Thyroid gland (tissue), 4 donors: ENCODE results near the gene EXOC3. TPM values are rescaled to one million over a fixed set of nuclear protein-coding genes. Genes with fewer than 3 reads are reported as not detected.

Experiments used
- DNase-seq, 2 donors: peaks; one replicate each; pipeline ENCODE4 v3.0.0-alpha.2; 2019
- H3K27ac ChIP-seq, 3 donors: fragments of 200-600 bp; sonication (generic); 1 replicate in 2 of 3; 2 replicates in 1 of 3; pipeline ENCODE4 v1.5.1; 2016 to 2019; ENCODE audit warnings: mild to moderate bottlenecking in 1 of 3, moderate library complexity in 1 of 3
- H3K27me3 ChIP-seq: fragments of 200-600 bp; sonication (generic); one replicate; pipeline ENCODE4 v1.5.1; 2019
- H3K36me3 ChIP-seq, 2 donors: fragments of 200-600 bp; sonication (generic); one replicate each; pipeline ENCODE4 v1.5.1; 2016 to 2019
- H3K4me1 ChIP-seq, 2 donors: fragments of 200-600 bp; sonication (generic); one replicate each; pipeline ENCODE4 v1.5.1; 2017 to 2019
- H3K4me3 ChIP-seq, 3 donors: fragments of 200-600 bp; sonication (generic); replicated peaks in 1 of 3; 1 replicate in 2 of 3; 2 replicates in 1 of 3; pipeline ENCODE4 v1.5.1; 2016; ENCODE audit warnings: mild to moderate bottlenecking in 1 of 3
- H3K9me3 ChIP-seq: fragments of 200-600 bp; sonication (generic); one replicate; pipeline ENCODE4 v1.5.1; 2017
- POLR2A ChIP-seq, 2 donors: fragments of 450-650 bp; IDR thresholded peaks; one replicate each; pipeline ENCODE4 v1.6.1; 2017; ENCODE audit warnings: antibody characterized with exemption in 2 of 2, mild to moderate bottlenecking in 2 of 2, moderate library complexity in 1 of 2
- WGBS, 2 donors: methylation state at CpG; one replicate each; pipeline ENCODE4 v1.1.5; 2017; 5-methylcytosine and 5-hydroxymethylcytosine counted together
- intact Hi-C: fragments of 100-400 bp; cut with DNase I; formaldehyde crosslinking; loops from one replicate; pipeline ENCODE4 v1.15.1; 2023
- total RNA-seq, 4 donors: library from RNA; depleted of rRNA; stranded (reverse); fragments of >200 nt; gene quantifications; one replicate each; pipeline ENCODE4 v1.2.3, GENCODE V29; 2016
- TF ChIP-seq, protein P1 (sequence below), 6 experiments: fragments of 200-600 bp in 3 of 6; fragments of 450-650 bp in 3 of 6; sonication (generic) in 3 of 6; IDR thresholded peaks; one replicate each; pipeline ENCODE4 v1.5.1; 2016 to 2019; ENCODE audit warnings: antibody characterized with exemption in 6 of 6, mild to moderate bottlenecking in 2 of 6, inconsistent platforms in 1 of 6, moderate library complexity in 1 of 6

The EXOC3 gene
- total RNA-seq, 4 donors from 2014 or later = 39.7 to 49.6 (median 45.0) TPM

DNA sequence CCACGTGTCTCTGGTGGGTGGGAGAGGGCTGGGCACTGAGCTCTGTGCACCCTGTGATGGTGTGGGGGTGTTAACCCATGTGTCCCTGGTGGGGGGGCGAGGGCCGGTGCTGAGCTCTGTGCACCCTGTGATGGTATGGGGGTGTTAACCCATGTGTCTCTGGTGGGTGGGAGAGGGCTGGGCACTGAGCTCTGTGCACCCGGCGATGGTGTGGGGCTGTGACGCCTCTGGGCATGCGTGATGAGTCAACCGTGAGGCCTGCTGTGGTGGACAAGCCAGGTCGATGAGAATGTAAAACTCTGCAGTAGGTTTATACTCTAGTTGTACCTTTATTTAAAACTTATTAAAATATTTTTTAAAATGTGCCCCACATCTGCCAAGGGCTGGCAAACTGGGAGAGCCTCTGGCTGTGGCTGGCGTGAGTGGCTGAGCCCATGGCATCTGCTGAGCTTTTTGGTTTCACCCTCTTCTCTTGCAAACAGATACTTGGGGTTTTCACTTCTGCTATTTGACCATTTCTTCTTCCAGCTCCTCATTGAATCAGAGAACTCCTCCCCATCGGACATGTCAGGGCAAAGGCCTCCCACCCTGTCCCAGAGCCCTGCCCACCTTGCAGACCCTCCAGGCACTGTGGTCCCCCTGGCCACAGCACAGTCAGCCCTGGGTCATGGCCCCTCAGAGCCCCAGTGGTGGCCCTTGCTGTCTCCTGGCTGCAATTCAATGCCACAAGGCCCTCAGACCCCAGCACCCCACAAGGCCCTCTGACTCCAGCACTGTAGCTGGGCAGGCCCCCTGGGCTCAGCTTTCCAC, 18.5 kb upstream of the EXOC3 start:
- Histone ChIP-seq H3K4me1 (no peaks in the 10 kb centered on the region), H3K9me3 (no peaks in the 10 kb centered on the region), H3K27ac (no peak overlapping the region), H3K27me3 (no peaks in the 10 kb centered on the region), H3K4me3 (no peak overlapping the region), H3K36me3 (no peaks in the 10 kb centered on the region)
- intact Hi-C loops = no loop called here
- no peak for TF ChIP-seq POLR2A (IDR thresholded peaks at IDR 0.05)
- TF ChIP-seq, protein P1, sequence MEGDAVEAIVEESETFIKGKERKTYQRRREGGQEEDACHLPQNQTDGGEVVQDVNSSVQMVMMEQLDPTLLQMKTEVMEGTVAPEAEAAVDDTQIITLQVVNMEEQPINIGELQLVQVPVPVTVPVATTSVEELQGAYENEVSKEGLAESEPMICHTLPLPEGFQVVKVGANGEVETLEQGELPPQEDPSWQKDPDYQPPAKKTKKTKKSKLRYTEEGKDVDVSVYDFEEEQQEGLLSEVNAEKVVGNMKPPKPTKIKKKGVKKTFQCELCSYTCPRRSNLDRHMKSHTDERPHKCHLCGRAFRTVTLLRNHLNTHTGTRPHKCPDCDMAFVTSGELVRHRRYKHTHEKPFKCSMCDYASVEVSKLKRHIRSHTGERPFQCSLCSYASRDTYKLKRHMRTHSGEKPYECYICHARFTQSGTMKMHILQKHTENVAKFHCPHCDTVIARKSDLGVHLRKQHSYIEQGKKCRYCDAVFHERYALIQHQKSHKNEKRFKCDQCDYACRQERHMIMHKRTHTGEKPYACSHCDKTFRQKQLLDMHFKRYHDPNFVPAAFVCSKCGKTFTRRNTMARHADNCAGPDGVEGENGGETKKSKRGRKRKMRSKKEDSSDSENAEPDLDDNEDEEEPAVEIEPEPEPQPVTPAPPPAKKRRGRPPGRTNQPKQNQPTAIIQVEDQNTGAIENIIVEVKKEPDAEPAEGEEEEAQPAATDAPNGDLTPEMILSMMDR (IDR thresholded peaks at IDR 0.05) = no peak
- DNase-seq = no peak
- WGBS, 2 donors = 78 to 82% methylated on average over 9 to 10 of the region's 11 CpGs

DNA sequence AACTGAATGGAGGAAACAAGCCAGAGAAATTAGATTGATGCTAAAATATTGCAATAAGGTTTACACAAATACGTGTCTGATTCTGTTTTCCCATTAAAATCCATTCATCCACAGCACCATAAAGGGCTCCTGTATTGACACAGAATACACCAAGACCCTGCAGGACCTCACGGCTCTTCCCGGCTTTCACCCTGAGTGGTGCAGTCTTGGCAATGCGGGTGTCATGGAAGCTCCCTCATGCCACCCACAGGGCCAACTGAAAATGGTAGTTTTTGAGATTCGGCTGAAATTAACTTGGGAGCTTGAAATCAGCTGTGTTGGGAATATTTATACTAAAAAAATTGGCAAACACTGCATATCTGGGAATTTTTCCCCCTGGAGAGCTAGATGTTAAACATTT, 17.3 kb upstream of the EXOC3 start:
- H3K4me3 ChIP-seq = no peak overlapping the region
- no peak for TF ChIP-seq POLR2A (IDR thresholded peaks at IDR 0.05)
- TF ChIP-seq, protein P1 (IDR thresholded peaks at IDR 0.05) = peak in 1 of 6 experiments; percentile 11
- no peaks in the 10 kb centered on the region for H3K36me3 ChIP-seq
- intact Hi-C loops = no loop called here
- H3K4me1 ChIP-seq = no peaks in the 10 kb centered on the region
- no peaks in the 10 kb centered on the region for H3K9me3 ChIP-seq
- H3K27me3 ChIP-seq = no peaks in the 10 kb centered on the region
- 45 to 58% methylated on average over 5 of the region's 5 CpGs for WGBS, 2 donors
- no peak for DNase-seq
- no peak overlapping the region for H3K27ac ChIP-seq

DNA sequence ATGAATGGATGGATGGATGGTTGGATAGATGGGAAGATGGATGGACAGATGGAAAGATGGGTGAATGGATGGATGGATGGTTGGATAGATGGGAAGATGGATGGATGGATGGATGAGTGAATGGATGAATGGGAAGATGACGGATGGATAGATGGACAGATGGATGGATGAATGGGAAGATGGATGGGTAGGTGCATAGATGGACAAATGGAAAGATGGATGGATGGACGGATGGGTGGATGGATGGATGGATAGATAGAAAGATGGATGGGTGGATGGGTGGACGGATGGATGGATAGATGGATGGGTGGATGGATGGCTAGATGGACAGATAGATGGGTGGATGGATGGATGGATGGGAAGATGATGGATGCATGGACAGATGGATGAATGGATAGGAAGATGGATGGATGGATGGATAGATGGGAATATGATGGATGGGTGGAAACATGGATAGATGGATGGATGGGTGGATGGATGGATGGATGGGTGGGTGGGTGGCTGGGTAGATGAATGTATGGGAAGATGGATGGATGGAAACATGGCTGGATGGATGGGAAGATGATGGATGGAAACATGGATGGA, 16.5 kb upstream of the EXOC3 start:
- 64 to 76% methylated on average over 3 of the region's 3 CpGs for WGBS, 2 donors

DNA sequence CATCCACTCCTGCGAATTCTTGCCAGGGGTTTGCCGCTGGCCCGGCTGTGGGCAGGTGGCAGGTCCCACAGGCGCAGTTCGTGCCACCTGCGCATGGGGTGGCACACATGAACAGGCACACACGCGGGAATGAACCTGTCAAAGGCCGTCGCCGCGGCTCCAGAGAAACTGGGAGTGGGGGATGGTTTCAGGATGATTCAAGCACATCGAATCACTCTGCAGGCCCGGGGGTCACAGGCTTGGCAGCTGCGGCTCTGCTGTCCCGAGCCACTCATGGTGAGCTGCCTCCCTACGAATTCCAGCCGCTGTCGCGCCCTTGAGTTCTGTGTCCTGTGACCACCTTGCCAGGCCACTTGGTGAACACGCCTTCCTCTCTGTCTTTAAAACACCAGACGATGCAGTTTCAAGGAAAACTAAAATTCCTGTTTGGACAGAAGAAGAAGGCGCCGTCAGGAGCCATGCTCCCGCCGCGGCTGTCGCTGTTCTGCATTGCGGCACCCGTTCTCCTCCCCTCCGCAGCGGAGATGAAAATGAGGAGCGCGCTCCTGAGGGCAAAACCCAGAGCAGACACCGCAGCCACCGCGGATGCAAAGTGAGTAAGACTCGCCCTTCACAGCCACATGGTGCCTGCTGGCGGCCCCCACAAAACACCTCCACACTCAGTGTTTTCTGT, 15.4 kb upstream of the EXOC3 start:
- H3K9me3 ChIP-seq = no peaks in the 10 kb centered on the region
- H3K27me3 ChIP-seq = no peaks in the 10 kb centered on the region
- no peak for TF ChIP-seq POLR2A (IDR thresholded peaks at IDR 0.05)
- TF ChIP-seq, protein P1 (IDR thresholded peaks at IDR 0.05) = no peak
- intact Hi-C loops = no loop called here
- WGBS, 2 donors = 86 to 90% methylated on average over 33 to 39 of the region's 39 CpGs
- H3K36me3 ChIP-seq = no peaks in the 10 kb centered on the region
- no peak for DNase-seq
- no peak overlapping the region for H3K27ac ChIP-seq
- H3K4me1 ChIP-seq = no peaks in the 10 kb centered on the region
- H3K4me3 ChIP-seq = no peak overlapping the region

More for the DNA sequence above, 16.5 kb upstream of the EXOC3 start:
- H3K36me3 ChIP-seq = no peaks in the 10 kb centered on the region
- H3K9me3 ChIP-seq = no peaks in the 10 kb centered on the region
- DNase-seq = no peak
- no peak for TF ChIP-seq POLR2A (IDR thresholded peaks at IDR 0.05)
- TF ChIP-seq, protein P1 (IDR thresholded peaks at IDR 0.05) = no peak
- no peaks in the 10 kb centered on the region for H3K27me3 ChIP-seq
- H3K27ac ChIP-seq = no peak overlapping the region
- no peaks in the 10 kb centered on the region for H3K4me1 ChIP-seq
- no peak overlapping the region for H3K4me3 ChIP-seq
- intact Hi-C loops = no loop called here

DNA sequence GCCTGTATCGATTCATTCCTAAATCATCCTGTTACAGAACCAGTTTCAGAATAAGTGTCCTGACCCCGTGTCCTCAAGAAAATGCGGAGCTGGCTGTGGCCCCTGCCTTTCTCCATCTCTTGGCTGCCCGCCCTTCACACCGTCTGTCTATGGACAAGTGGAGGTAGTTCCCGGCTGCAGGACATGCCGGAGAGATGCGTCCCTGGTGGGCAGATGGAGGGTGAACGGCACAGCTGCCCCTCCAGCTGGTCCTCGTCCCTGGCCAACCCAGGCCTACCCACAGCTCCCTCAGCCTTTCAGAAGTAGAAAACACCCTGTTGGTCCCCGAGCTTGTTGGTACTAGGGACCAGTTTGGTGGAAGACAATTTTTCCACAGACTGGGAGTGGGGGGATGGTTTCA, 14.8 kb upstream of the EXOC3 start:
- intact Hi-C loops = no loop called here
- no peak for TF ChIP-seq POLR2A (IDR thresholded peaks at IDR 0.05)
- TF ChIP-seq, protein P1 (IDR thresholded peaks at IDR 0.05) = no peak

More for the DNA sequence above, 14.8 kb upstream of the EXOC3 start:
- Histone ChIP-seq H3K27me3 (no peaks in the 10 kb centered on the region), H3K4me3 (no peak overlapping the region), H3K9me3 (no peaks in the 10 kb centered on the region), H3K27ac (no peak overlapping the region), H3K4me1 (no peaks in the 10 kb centered on the region), H3K36me3 (no peaks in the 10 kb centered on the region)
- 86 to 87% methylated on average over 10 to 11 of the region's 11 CpGs for WGBS, 2 donors
- no peak for DNase-seq
